SH-SY5Y (cell line): ENCODE results near the gene MAGI2.

ENCODE experiments used
- GATA2 ChIP-seq: IDR thresholded peaks from 2 replicates; pipeline ENCODE4 v1.6.1; 2011; ENCODE audit warnings: mild to moderate bottlenecking, low read depth, low read length
- GATA3 ChIP-seq: IDR thresholded peaks from 2 replicates; pipeline ENCODE4 v1.6.1; 2011; ENCODE audit warnings: low read depth, mild to moderate bottlenecking, low read length, moderate library complexity

MAGI2 gene

GRCh38 chr7:78099715-78100394, 1353.6 kb downstream of the MAGI2 start:
- no peak for TF ChIP-seq GATA2
- no peak for TF ChIP-seq GATA3

GRCh38 chr7:78095549-78095948, 1357.9 kb downstream of the MAGI2 start:
- TF ChIP-seq GATA2 (no peak), GATA3 (no peak)

GRCh38 chr7:78092331-78092730, 1361.1 kb downstream of the MAGI2 start:
- no peak for TF ChIP-seq GATA2
- TF ChIP-seq GATA3 = no peak

GRCh38 chr7:78090616-78091015, 1362.9 kb downstream of the MAGI2 start:
- no peak for TF ChIP-seq GATA3
- no peak for TF ChIP-seq GATA2

GRCh38 chr7:78083476-78084120, 1369.9 kb downstream of the MAGI2 start:
- TF ChIP-seq GATA3 = no peak
- no peak for TF ChIP-seq GATA2

- TF ChIP-seq GATA3 (no peak), GATA2 (no peak)
These were observed 1370.9 kb downstream of the MAGI2 start for GRCh38 chr7:78082556-78082955.

GRCh38 chr7:78081888-78082287, 1371.6 kb downstream of the MAGI2 start:
- TF ChIP-seq GATA2 = no peak
- no peak for TF ChIP-seq GATA3

GRCh38 chr7:78081344-78081743, 1372.1 kb downstream of the MAGI2 start:
- TF ChIP-seq GATA3 (no peak), GATA2 (no peak)

- TF ChIP-seq GATA2 = no peak
- no peak for TF ChIP-seq GATA3
These were observed 1372.7 kb downstream of the MAGI2 start for GRCh38 chr7:78080811-78081210.

- no peak for TF ChIP-seq GATA2
These were observed 1373.2 kb downstream of the MAGI2 start for GRCh38 chr7:78080241-78080640.

GRCh38 chr7:78074713-78075112, 1378.8 kb downstream of the MAGI2 start:
- TF ChIP-seq GATA3 (no peak), GATA2 (no peak)

GRCh38 chr7:78073609-78074382, 1379.7 kb downstream of the MAGI2 start:
- TF ChIP-seq GATA2 = no peak
- TF ChIP-seq GATA3 = no peak

GRCh38 chr7:78072201-78072590, 1381.3 kb downstream of the MAGI2 start:
- TF ChIP-seq GATA3 = no peak
- TF ChIP-seq GATA2 = no peak

GRCh38 chr7:78071491-78072200, 1381.8 kb downstream of the MAGI2 start:
- TF ChIP-seq GATA2 (no peak), GATA3 (no peak)
